GM10266 (cell line): Measurements from ENCODE around the gene TIMM50.
A peak's percentile ranks its signal among the peaks of the same experiment; 100 is the strongest.
"Not testable (repeated sequence)": the region's sequence is repeated elsewhere in the genome, so short reads cannot be mapped to it uniquely, and the experiment has no call there.

Experiments used
- DNase-seq: peaks from one replicate; pipeline ENCODE4 v3.0.0; 2012; ENCODE audit errors: extremely low spot score
- CTCF ChIP-seq: IDR thresholded peaks from 2 replicates; pipeline ENCODE4 v1.5.1; 2012; ENCODE audit warnings: mild to moderate bottlenecking, low read depth; ENCODE audit not compliant: control insufficient read depth, insufficient read depth; ENCODE audit errors: missing control alignments

Gene TIMM50

DNA sequence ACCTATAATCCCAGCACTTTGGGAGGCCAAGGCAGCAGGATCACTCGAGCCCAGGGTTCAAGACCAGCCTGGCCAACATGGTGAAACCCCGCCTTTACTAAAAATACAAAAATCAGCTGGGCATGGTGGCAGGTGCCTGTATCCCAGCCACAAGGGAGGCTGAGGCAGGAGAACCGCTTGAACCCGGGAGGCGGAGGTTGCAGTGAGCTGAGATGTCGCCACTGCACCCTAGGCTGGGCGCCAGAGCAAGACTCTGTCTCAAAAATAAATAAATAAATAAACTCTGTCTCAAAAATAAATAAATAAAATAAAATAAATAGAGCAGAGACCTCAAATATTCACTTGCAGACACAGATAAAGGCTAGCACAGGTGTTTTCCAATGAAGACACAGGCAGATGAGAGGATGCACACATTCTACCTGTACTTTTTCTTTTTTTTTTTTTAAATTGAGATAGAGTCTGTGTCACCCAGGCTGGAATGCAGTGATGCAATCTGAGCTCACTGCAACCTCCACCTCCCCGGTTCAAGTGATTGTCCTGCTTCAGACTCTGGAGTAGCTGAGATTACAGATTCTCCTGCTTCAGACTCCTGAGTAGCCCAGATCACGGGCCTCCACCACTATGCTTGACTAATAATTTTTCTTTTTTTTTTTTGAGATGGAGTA, 42.2 kb upstream of the TIMM50 start:
- TF ChIP-seq CTCF = no peak
- no peak for DNase-seq

- TF ChIP-seq CTCF = no peak
Observed at GRCh38 chr19:39444598-39445195, 35.9 kb upstream of the TIMM50 start.

GRCh38 chr19:39445196-39446111, 35.2 kb upstream of the TIMM50 start, which contains the start of gene SUPT5H:
Gene SUPT5H, plus strand, starts transcription at chr19:39445582. Its CDS starts 309 bp downstream, at chr19:39445891.
- DNase-seq = peak; percentile 94
- no peak for TF ChIP-seq CTCF

More at GRCh38 chr19:39444598-39445195, 35.9 kb upstream of the TIMM50 start:
- no peak for DNase-seq

GRCh38 chr19:39446365-39447084, 34.1 kb upstream of the TIMM50 start:
- TF ChIP-seq CTCF = no peak
- no peak for DNase-seq

DNA sequence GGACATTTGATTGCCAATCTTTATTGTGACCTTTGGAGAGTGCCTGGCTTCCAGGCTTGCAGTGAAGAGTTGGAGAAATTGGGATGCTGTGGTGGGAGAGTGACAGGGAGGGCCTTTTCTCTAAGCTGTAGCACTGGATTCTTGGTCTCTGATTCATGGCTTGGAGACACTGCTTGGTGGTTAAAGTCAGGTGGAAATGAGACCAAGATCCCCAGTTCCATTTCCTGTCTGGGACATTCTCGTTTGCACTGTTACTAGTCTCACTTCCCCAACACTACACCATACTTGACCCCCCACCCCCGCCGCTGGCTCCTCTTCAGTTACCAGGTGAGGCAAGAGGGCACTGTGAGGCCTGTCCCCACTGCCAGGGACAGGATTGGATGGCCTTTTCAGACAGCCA, 32.4 kb upstream of the TIMM50 start:
- no peak for TF ChIP-seq CTCF
- DNase-seq = no peak

GRCh38 chr19:39449116-39449797, 31.4 kb upstream of the TIMM50 start:
- TF ChIP-seq CTCF = no peak
- no peak for DNase-seq

DNA sequence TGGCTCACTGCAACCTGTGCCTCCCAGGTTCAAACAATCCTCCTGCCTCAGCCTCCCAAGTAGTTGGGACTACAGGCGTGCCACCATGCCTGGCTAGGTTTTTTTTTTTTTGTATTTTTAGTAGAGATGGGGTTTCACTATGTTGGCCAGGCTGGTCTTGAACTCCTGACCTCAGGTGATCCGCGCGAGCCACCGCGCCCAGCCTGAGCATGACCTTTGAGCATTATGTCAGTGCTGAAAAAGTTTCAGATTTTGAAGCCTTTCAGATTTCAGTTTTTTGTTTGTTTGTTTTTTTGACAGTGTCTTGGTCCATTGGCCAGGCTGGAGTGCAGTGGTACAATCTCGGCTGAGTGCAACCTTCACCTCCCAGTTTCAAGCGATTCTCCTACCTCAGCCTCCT, 29.4 kb upstream of the TIMM50 start:
- DNase-seq = not testable (repeated sequence)
